Glomerular visceral epithelial cell (primary cell): Measurements from ENCODE around the gene PHYH.
"Not testable (repeated sequence)": the region's sequence is repeated elsewhere in the genome, so short reads cannot be mapped to it uniquely, and the experiment has no call there.

Experiments
- DNase-seq: peaks from one replicate; pipeline ENCODE4 v3.0.0-alpha.2; 2016; ENCODE audit errors: extremely low spot score

Gene PHYH

DNA sequence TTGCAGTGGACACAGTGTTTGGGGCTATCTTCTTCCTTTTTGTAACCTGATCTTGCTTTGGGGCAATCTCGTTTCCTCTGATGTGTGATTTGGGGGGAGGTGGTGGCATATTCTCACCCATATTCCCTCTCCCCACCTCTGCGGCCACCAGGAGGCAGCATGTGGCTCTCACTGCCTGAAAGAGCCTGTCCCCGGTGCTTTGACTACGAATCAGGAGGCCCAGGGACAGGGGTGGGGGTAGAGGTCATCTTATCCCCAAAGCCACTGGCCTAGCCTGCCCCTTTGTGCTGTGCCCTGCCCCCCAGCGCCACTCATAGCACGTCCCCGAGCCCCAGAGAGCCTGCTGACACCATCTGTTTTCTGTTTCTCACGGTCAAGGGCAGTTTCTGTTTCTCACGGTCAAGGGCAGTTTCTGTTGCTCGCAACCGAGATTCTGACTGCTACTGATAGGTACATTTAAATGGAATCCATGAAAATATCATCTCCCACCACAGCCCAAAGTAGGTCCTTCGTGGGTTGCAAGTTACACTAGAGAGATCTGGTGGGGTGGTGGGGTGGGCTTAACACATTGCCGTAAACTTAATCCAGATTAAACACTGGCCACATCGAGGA, 28.2 kb downstream of the PHYH start:
- DNase-seq, result peak; percentile 16

DNA sequence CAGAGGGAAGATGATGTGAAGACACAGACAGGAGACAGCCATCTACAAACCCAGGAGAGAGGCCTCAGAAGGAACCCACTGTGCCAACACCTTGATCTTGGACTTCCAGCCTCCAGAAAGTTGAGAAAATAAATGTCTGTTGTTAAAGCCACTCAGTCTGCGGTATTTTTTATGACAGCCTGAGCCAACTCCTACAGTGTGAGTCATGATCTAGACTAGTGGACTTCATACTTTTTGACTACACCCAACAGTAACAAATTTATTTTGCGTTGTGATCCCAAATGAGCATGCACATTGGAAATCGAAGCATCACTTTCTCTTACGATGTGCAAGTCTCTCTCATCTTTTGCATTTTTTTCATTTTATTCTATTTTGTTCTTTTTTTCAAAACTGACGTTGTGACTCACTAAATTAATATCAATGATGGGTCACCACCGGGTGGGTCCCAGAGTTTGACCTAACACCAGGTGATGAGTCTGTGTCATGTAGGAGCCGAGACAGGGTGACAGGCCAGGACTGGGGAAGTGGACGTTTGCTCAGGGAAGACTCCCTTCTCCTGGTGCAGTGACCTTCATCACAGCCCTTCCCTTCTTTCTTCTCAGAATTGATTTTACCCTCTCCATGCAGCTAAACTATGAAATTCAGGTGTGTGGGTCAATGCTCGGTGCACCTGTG, 28.9 kb downstream of the PHYH start:
- DNase-seq, result no peak

- no peak for DNase-seq
Measured at GRCh38 chr10:13268841-13269240, 31.0 kb downstream of the PHYH start.

- DNase-seq, result no peak
Measured at GRCh38 chr10:13268310-13268709, 31.6 kb downstream of the PHYH start.

DNA sequence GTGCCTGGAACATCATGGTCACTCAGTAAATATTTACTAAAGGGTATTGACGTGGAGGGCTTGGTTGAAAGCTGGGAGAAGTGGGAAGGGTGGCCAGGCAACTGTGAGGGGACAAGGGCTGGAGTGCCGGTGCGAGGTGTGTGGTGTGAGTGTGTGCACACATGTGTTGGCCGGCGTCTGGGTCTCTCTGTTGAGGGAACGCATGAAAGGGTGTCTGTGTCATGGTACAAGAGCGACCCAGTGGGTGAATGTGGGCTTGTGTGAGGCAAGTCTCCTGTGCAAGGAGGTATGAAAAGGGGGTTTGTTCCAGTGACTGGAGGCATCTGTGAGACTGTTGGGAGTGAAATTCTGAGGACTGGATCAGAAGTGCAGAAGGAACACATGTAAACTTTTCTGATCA, 36.3 kb downstream of the PHYH start:
- DNase-seq, result no peak

GRCh38 chr10:13262433-13262832, 37.4 kb downstream of the PHYH start:
- no peak for DNase-seq

DNA sequence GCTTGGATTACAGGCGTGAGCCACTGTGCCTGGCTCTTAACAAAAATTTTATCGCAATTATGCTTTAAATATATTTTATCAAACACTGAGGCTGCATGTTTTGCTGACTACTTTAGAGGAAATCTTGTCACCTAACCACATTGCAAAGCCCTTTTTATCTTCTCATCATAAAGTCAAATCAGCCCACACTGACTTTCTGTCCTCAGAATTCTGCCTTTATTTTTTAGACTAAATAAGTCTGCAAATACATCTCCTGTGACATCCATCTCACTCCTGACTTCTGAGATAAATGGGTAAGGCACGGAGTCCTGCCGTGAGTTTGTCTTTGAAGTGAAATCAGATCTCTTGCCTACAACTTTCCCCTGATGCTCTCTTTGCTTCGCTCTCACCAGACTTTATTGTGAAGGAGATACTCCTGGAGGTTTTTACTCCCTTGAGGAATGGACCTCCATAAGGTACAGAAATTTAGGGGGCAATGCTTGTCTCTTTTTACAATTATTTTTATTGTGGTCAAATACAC, 42.2 kb downstream of the PHYH start:
- no peak for DNase-seq

DNA sequence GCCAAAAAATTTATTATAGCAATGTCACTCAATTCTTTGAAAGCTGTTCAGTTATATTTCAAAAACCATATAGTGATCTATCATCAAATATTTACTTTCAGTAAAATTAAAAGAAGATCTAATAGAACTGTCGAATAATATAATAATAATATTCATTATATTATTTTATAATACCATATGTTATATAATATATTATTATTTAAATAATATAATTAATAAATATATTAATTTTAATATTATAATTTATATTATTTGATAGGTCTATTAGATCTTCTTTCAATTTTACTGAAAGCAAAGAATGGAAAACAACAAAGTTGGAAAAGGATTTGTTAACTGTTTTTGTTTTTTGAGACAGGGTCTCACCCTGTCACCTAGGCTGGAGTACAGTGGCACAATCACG, 43.2 kb downstream of the PHYH start:
- DNase-seq, result no peak

- DNase-seq, result no peak
Measured at GRCh38 chr10:13253726-13254125, 46.1 kb downstream of the PHYH start.

GRCh38 chr10:13247784-13248183, 52.1 kb downstream of the PHYH start:
- DNase-seq, result no peak

DNA sequence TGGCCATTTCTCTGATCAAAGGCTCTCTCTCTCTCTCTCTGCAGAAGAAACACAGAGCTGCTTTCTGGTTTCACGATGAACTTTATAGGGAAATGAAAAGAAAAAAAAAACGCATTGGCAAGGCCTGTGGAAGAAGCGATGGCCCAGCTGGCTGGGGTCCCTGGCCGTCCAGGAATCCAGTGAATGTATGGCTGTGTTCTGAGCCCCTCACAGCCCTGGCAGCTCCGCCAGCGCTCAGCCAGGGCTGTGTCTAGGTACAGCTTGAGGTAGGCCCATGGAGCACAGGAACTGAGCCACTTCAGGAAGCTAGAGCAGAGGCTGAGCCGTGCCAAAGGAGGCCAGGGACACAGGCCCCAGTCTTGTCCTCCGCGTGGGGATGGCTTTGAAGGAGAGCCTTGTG, 52.6 kb downstream of the PHYH start:
- DNase-seq, result no peak

DNA sequence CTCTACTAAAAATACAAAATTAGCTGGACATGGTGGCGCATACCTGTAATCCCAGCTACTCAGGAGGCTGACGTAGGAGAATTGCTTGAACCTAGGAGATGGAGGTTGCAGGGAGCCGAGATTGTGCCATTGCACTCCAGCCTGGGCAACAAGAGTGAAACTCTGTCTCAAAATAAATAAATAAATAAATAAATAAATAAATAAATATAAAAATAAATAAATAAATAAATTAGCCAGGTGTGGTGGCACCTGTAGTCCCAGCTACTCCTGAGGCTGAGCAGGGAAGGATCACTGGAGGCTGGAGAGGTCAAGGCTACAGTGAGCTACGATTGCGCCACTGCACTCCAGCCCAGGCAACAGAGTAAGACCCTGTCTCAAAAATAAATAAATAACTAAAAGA, 57.6 kb downstream of the PHYH start:
- DNase-seq, result not testable (repeated sequence)

DNA sequence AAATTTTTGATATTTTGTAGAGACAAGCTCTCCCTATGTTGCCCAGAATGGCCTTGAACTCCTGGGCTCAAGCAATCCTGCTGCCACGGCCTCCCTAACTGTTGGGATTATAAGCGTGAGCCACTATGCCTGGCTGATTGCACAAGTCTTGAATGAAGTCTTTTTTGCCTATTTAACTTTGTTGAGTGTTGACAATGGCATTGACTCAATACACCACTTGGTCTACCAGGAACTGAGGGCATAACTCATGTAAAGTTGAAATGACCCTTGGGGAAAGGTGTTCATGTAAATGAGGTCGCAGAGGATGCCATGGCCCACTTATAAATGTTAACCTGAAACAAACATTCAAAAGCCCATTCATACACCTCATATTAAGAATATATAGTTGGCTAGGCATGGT, 58.3 kb downstream of the PHYH start:
- no peak for DNase-seq

- no peak for DNase-seq
Measured at GRCh38 chr10:13239923-13240322, 59.9 kb downstream of the PHYH start.

GRCh38 chr10:13238271-13239077, 61.4 kb downstream of the PHYH start:
- DNase-seq, result no peak

DNA sequence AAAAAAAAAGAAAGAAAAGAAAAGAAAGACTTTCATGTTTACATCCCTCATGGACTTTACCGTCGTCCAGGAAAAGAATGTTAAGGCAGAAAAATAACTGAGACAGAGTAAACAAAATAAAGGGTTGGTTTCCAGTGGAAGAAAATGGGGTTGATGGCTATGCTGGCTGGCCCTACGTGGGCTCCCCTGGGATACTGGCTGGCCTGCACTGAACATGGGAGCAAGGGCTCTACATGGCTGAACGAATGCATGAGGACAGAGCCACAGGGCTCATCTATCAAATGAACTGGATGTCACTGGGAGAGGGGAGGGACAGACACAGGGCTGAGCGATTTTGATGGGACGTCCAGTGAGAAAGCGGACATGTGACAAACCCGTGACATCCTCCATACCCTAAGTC, 63.2 kb downstream of the PHYH start:
- DNase-seq, result no peak

DNA sequence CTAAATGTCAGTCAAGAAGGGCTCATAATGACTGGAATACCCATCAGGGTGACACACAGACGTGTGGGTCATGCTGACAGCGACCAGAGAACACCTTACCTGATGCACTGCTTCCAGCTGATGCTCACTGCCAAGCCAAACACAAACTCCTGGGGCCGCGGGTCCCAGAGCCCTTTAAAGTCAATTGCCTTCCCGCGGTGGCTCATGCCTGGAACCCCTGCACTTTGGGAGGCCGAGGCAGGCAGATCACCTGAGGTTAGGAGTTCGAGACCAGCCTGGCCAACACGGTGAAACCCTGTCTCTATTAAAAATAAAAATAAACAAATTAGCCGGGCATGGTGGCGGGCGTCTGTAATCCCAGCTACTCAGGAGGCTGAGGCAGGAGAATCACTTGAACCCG, 65.1 kb downstream of the PHYH start:
- not testable (repeated sequence) for DNase-seq

GRCh38 chr10:13234172-13234571, 65.7 kb downstream of the PHYH start, which contains the start of gene UCMA:
Gene UCMA (minus strand): TSS chr10:13234374. CDS start chr10:13234258, 116 bp downstream.
- DNase-seq, result no peak

DNA sequence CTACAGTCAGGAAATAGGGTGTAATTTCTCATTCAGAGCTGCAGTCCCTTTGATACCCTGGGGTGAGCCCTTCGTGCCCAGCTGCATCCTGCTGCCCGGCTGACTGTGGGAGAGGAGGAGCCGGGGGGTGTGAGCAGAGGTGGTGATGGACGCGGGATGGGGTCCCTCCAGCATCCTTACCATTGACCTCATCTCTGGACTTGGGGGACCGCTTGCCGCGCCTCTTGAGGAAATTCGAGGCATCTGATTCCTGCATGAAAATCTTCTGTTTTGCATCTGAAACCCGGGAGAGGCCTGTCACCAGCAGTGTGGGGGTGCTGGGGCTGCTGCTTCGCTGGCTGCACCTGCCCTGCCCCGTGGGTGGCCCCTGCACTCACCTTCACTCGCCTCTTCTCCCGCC, 66.5 kb downstream of the PHYH start:
- DNase-seq, result no peak

DNA sequence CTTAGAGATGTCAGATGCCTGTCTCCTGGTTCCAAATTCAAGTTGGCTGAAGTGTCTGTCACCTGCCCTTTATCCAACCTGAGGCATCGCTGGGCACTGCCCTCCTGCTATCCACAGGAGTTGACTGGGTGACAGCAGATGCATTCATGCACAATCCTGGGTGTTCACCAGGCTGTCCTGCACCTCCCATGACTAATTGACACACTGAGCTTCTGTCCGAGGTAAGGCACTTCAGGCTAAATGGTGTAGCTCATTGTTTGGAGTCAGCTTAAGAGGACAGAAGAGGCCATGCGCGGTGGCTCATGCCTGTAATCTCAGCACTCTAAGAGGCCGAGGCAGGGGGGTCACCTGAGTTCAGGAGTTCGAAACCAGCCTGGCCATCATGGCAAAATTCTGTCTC, 68.1 kb downstream of the PHYH start:
- no peak for DNase-seq

- DNase-seq, result no peak
Measured at GRCh38 chr10:13231190-13231589, 68.7 kb downstream of the PHYH start.
